CD4-positive, alpha-beta memory T cell (primary cell): ENCODE data around the gene GARIN1A. TPM values are rescaled to one million over a fixed set of nuclear protein-coding genes. Genes with fewer than 3 reads are reported as not detected.

Experiments
- CTCF ChIA-PET: fragments of 350-600 bp; sonication (Branson Sonifier 250); formaldehyde crosslinking; loops from one replicate; lab custom pipeline; 2021; ENCODE audit warnings: inconsistent platforms; ENCODE audit not compliant: partially characterized antibody; lab: Charles Lee
- POLR2A ChIA-PET: fragments of 350-600 bp; sonication (Branson Sonifier 250); formaldehyde crosslinking; loops from one replicate; lab custom pipeline; 2021; ENCODE audit not compliant: partially characterized antibody; lab: Charles Lee
- DNase-seq, 5 donors: peaks; one replicate each; pipeline versions ENCODE4 v3.0.0 to v3.0.0-alpha.2; 2020 to 2022; ENCODE audit warnings: mixed read lengths in 1 of 5
- H3K27ac ChIP-seq: one replicate; pipeline ENCODE4 v1.7.0; 2013; ENCODE audit warnings: low read depth, low read length
- H3K27me3 ChIP-seq: 2 replicates; pipeline ENCODE4 v1.7.0; 2013; ENCODE audit warnings: mild to moderate bottlenecking, low read length, moderate library complexity; ENCODE audit not compliant: insufficient read depth
- H3K36me3 ChIP-seq: 2 replicates; pipeline ENCODE4 v1.7.0; 2013; ENCODE audit warnings: mild to moderate bottlenecking, low read length, moderate library complexity; ENCODE audit not compliant: insufficient read depth
- H3K4me1 ChIP-seq: 2 replicates; pipeline ENCODE4 v1.7.0; 2013; ENCODE audit warnings: mild to moderate bottlenecking, low read length, moderate library complexity; ENCODE audit not compliant: insufficient read depth
- H3K4me3 ChIP-seq, 2 donors: one replicate each; pipeline ENCODE4 v1.7.0; 2013; ENCODE audit warnings: low read length in 2 of 2, mild to moderate bottlenecking in 1 of 2
- H3K9me3 ChIP-seq, 2 donors: one replicate each; pipeline ENCODE4 v1.7.0; 2013; ENCODE audit warnings: low read length in 2 of 2, control low read depth in 1 of 2; ENCODE audit not compliant: control insufficient read depth in 1 of 2
- H3K27ac Mint-ChIP-seq, 7 donors: one replicate each; pipeline ENCODE4 v1.8.0; 2020 to 2021; ENCODE audit warnings: mixed read lengths in 7 of 7, mild to moderate bottlenecking in 6 of 7, inconsistent platforms in 3 of 7, moderate library complexity in 3 of 7
- H3K27me3 Mint-ChIP-seq, 2 donors: one replicate each; pipeline ENCODE4 v1.8.0; 2020 to 2021; ENCODE audit warnings: mixed read lengths in 2 of 2
- H3K36me3 Mint-ChIP-seq, 2 donors: one replicate each; pipeline ENCODE4 v1.8.0; 2020 to 2021; ENCODE audit warnings: mixed read lengths in 2 of 2, inconsistent platforms in 1 of 2, mild to moderate bottlenecking in 1 of 2
- H3K4me1 Mint-ChIP-seq, 4 donors: one replicate each; pipeline ENCODE4 v1.8.0; 2020 to 2021; ENCODE audit warnings: mixed read lengths in 4 of 4, mild to moderate bottlenecking in 1 of 4
- H3K4me3 Mint-ChIP-seq, 8 donors: one replicate each; pipeline ENCODE4 v1.8.0; 2020 to 2021; ENCODE audit warnings: mixed read lengths in 8 of 8, mild to moderate bottlenecking in 7 of 8, moderate library complexity in 6 of 8, inconsistent platforms in 3 of 8
- H3K9me3 Mint-ChIP-seq, 8 donors: one replicate each; pipeline ENCODE4 v1.8.0; 2020 to 2021; ENCODE audit warnings: mixed read lengths in 8 of 8, mild to moderate bottlenecking in 5 of 8, inconsistent platforms in 3 of 8, moderate library complexity in 1 of 8
- intact Hi-C: fragments of 100-400 bp; cut with micrococcal nuclease; formaldehyde crosslinking; loops from one replicate; pipeline ENCODE4 v1.15.1; 2023
- polyA plus RNA-seq, 2 donors: library from polyadenylated mRNA; unstranded; fragments of 300-500 nt; fragmentation: Illumina TruSeq; gene quantifications; one replicate each; pipeline ENCODE4 v1.2.3, GENCODE V29; 2021
- total RNA-seq, 2 experiments: library from RNA; stranded (reverse); gene quantifications; one replicate each; pipeline ENCODE4 v1.2.3, GENCODE V29; 2021

Gene GARIN1A
- total and polyA plus RNA-seq, 4 experiments from 2014 or later: 0.06 to 3.4 (median 1.6) TPM; not detected in 1

DNA sequence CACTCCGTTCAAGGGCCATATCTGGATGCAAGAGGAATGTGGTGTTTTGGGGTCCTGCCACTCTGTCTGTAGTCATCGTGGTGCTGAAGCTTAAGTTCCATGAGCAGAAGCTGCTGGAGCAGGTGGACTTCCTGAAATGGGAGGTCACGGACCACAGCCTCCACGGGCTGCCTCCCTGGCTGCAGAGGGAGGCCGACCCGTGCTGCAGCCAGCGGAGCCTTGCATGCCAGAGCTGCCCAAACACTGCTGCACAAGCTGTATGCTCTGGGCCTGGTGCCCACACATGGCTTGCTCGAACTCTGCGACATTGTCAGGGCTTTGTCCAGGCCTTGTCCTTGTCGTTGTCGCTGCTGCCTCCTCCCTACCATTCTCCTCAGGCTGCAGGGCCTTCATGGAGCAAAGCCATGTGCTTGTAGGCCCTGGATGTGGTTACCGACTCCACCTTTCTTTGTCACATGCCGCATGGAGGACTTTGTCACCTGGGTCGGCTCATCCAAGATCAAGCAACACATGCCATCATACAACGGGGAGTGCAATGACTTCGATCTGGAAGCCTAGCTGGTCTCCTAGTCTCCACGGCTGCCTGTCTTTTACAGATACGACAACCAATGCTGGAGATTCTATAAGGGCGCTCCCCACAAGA lies 21.4 kb downstream of the GARIN1A start:
- Histone ChIP-seq H3K9me3 (no peaks in the 10 kb centered on the region), H3K36me3 (no peaks in the 10 kb centered on the region), H3K27me3 (peaks cover 19% of the 10 kb centered on the region), H3K27ac (no peak overlapping the region), H3K4me1 (peaks cover 5% of the 10 kb centered on the region), H3K4me3 (no peak overlapping the region)
- ChIA-PET POLR2A (no interaction called here), CTCF (no interaction called here)
- Mint-ChIP-seq H3K9me3 (peaks cover 0 to 2% (median 0%) of the 10 kb centered on the region in 8 donors), H3K36me3 (peaks cover 0 to 2% of the 10 kb centered on the region in 2 donors), H3K27ac (no peak overlapping the region), H3K27me3 (peaks cover 23 to 39% of the 10 kb centered on the region in 2 donors), H3K4me3 (no peak overlapping the region), H3K4me1 (peaks cover 5 to 11% (median 9%) of the 10 kb centered on the region in 4 donors)
- DNase-seq: no peak
- intact Hi-C loops: no loop called here

DNA sequence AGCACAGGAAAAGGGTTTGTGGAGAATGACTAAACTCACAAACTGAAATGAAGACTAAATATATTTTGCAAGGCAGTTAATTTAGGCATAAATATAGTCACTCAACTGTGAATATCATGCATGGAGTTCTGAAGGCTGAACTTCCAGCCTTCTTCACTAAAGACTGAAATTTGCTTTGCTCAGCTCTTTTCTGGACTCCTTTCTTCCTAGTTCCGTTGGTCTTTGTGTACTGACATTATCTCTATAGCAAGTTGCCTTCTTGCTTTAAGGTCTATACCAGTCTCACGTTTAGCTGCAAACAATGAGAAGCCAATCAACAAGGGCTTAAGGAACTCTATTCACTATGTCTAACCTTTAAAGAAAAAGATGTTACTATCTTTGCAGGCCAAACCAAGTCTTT lies 22.6 kb downstream of the GARIN1A start:
- Histone ChIP-seq H3K4me1 (peaks cover 5% of the 10 kb centered on the region), H3K9me3 (no peaks in the 10 kb centered on the region), H3K27me3 (peaks cover 23% of the 10 kb centered on the region), H3K4me3 (no peak overlapping the region), H3K36me3 (no peaks in the 10 kb centered on the region), H3K27ac (no peak overlapping the region)
- ChIA-PET CTCF (no interaction called here), POLR2A (no interaction called here)
- Mint-ChIP-seq H3K4me1 (peaks cover 5 to 11% (median 9%) of the 10 kb centered on the region in 4 donors), H3K4me3 (no peak overlapping the region), H3K27me3 (peaks cover 28 to 49% of the 10 kb centered on the region in 2 donors), H3K9me3 (peaks cover 0 to 2% (median 0%) of the 10 kb centered on the region in 8 donors), H3K36me3 (peaks cover 0 to 2% of the 10 kb centered on the region in 2 donors), H3K27ac (no peak overlapping the region)
- no peak for DNase-seq
- intact Hi-C loops: no loop called here

DNA sequence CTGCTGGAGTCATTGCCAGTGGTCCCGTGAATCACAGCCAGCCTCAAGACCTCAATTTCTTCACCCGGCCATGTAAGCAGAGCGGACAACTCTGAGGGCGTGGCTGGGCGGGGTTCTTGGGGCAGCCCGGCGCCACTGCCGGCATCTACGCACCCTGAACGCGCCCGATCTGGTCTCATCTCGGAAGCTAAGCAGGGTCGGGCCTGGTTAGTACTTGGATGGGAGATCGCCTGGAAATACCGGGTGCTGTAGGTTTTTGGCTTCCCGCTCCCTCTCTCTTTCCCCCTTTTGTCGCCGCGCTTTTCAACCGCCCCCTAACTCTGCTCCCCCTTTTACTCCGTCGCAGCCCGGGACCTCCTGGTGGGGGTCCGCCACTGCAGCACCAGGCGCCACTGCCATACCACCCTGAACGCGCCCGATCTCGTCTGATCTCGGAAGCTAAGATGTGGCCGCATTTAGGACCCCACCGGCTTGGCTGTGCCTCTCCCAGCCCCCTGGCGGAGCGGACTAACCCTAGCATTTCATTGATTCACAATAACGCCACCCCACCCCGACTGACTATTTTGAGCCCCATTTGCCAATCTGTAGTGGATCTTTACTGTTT lies 25.3 kb downstream of the GARIN1A start:
- Mint-ChIP-seq H3K27me3 (peaks cover 28 to 56% of the 10 kb centered on the region in 2 donors), H3K36me3 (peaks cover 0 to 2% of the 10 kb centered on the region in 2 donors), H3K27ac (no peak overlapping the region), H3K9me3 (peaks cover 0 to 2% (median 0%) of the 10 kb centered on the region in 8 donors), H3K4me1 (peaks cover 5 to 11% (median 9%) of the 10 kb centered on the region in 4 donors), H3K4me3 (peak overlapping the region; percentile 5 to 77 (median 69))
- no peak overlapping the region for H3K4me3 ChIP-seq
- no peaks in the 10 kb centered on the region for H3K9me3 ChIP-seq
- POLR2A ChIA-PET: no interaction called here
- no peak overlapping the region for H3K27ac ChIP-seq
- DNase-seq: peak; percentile 17 to 51 (median 37)
- CTCF ChIA-PET: no interaction called here
- H3K36me3 ChIP-seq: no peaks in the 10 kb centered on the region
- peaks cover 30% of the 10 kb centered on the region for H3K27me3 ChIP-seq
- intact Hi-C loops: no loop called here
- peaks cover 5% of the 10 kb centered on the region for H3K4me1 ChIP-seq

DNA sequence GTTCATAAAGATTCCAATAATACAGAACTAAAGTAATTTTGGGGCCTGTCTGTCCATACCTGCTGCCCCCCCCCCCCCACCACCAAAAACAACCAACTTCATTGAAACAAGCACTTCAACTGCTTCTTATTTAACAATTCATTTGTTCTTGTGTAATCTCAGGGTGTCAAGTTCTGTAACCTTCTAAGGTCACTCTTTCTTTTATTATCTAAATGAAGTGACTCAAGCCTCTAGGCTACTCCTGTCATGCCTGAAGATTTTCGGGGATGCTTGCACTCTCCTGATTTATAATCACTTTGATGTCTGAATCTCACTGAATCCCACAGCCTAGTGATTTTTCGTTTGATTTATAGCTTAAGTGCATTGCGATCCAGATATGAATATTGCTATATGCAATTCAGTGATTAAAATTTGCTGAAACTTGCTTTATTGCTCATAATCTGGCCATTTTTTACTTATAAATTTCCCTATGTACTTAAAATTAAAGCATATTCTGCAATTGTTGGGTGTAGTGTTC lies 27.2 kb downstream of the GARIN1A start:
- no peak for DNase-seq
- H3K27ac Mint-ChIP-seq: no peak overlapping the region
- H3K4me1 ChIP-seq: peaks cover 5% of the 10 kb centered on the region
- POLR2A ChIA-PET: no interaction called here
- H3K4me1 Mint-ChIP-seq: peaks cover 7 to 11% (median 10%) of the 10 kb centered on the region in 4 donors
- intact Hi-C loops: no loop called here
- H3K36me3 ChIP-seq: no peaks in the 10 kb centered on the region
- H3K27me3 Mint-ChIP-seq: peaks cover 28 to 49% of the 10 kb centered on the region in 2 donors
- H3K27ac ChIP-seq: no peak overlapping the region
- H3K4me3 ChIP-seq: no peak overlapping the region
- H3K4me3 Mint-ChIP-seq: no peak overlapping the region
- H3K9me3 Mint-ChIP-seq: peaks cover 0 to 2% (median 0%) of the 10 kb centered on the region in 8 donors
- H3K9me3 ChIP-seq: no peaks in the 10 kb centered on the region
- H3K27me3 ChIP-seq: peaks cover 30% of the 10 kb centered on the region
- CTCF ChIA-PET: interaction anchor here (1.1 kb wide), 2 partner anchors 12 to 22 kb away, joined by 3 read pairs; no protein-coding TSS in a partner anchor
- H3K36me3 Mint-ChIP-seq: peaks cover 0 to 2% of the 10 kb centered on the region in 2 donors

DNA sequence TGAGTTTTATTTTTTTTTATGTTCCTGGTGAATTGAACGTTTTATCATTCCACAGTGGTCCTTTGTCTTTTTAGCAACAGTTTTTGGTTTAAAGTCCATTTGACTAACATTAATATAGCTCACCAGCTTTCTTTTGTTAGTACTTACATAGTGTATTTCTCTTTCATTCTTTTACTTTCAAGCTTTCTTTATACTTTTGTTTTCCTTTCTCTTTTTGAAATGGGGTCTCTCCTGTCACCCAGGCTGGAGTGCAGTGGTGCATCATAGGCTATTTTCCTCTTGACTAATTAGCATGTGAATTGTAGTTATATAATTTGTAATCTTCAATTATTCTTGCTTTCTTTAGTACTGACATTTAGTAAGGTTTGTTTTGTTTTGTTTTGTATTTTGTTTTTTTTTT lies 27.8 kb downstream of the GARIN1A start:
- peaks cover 5% of the 10 kb centered on the region for H3K4me1 ChIP-seq
- H3K27me3 Mint-ChIP-seq: peaks cover 28 to 48% of the 10 kb centered on the region in 2 donors
- no peak overlapping the region for H3K27ac Mint-ChIP-seq
- DNase-seq: no peak
- no peak overlapping the region for H3K4me3 Mint-ChIP-seq
- H3K36me3 ChIP-seq: no peaks in the 10 kb centered on the region
- H3K27ac ChIP-seq: no peak overlapping the region
- peaks cover 7 to 11% (median 10%) of the 10 kb centered on the region in 4 donors for H3K4me1 Mint-ChIP-seq
- H3K9me3 ChIP-seq: no peaks in the 10 kb centered on the region
- POLR2A ChIA-PET: no interaction called here
- intact Hi-C loops: no loop called here
- H3K9me3 Mint-ChIP-seq: peaks cover 0 to 2% (median 0%) of the 10 kb centered on the region in 8 donors
- CTCF ChIA-PET: interaction anchor here (1.1 kb wide), 2 partner anchors 11 to 22 kb away, joined by 3 read pairs; no protein-coding TSS in a partner anchor
- H3K4me3 ChIP-seq: no peak overlapping the region
- H3K27me3 ChIP-seq: peaks cover 30% of the 10 kb centered on the region
- H3K36me3 Mint-ChIP-seq: peaks cover 0 to 2% of the 10 kb centered on the region in 2 donors

DNA sequence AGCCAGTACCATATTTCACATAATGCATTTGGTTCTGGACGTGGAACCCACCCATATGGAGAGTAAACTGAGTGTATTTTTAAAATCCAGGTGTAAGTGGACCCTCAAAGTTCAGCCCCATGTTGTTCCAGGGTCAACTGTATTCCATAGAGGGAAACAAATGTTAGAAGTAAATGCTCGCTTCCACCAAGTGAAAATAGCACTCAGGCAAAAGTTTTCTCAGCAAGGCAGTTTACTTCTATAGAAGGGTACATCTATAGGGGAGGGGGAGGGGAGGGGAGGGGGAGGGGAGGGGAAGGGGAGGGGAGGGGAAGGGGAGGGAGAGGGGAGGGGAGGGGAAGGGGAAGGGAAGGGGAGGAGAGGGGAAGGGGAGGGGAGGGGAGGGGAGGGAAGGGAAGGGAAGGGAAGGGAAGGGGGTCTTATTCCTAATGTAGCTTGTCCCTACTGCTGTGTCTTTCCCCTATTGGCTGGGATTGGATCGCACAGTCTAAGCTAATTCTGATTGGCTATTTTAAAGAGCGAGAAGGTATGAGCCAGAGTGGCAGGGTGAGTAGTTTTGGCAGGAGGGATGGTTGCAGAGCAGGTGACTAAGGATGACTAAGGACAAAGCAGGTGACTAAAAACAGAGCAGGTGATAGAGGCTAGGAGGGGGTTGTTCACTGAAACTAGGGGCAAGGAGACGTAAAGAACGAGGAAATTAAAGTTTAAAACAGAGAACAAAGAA lies 29.1 kb downstream of the GARIN1A start:
- Histone ChIP-seq H3K36me3 (no peaks in the 10 kb centered on the region), H3K27ac (no peak overlapping the region), H3K9me3 (no peaks in the 10 kb centered on the region), H3K4me3 (no peak overlapping the region), H3K27me3 (peaks cover 26% of the 10 kb centered on the region), H3K4me1 (peaks cover 5% of the 10 kb centered on the region)
- peaks cover 0 to 2% of the 10 kb centered on the region in 2 donors for H3K36me3 Mint-ChIP-seq
- H3K9me3 Mint-ChIP-seq: peaks cover 0 to 2% (median 0%) of the 10 kb centered on the region in 8 donors
- H3K4me3 Mint-ChIP-seq: no peak overlapping the region
- no peak overlapping the region for H3K27ac Mint-ChIP-seq
- peaks cover 7 to 11% (median 10%) of the 10 kb centered on the region in 4 donors for H3K4me1 Mint-ChIP-seq
- ChIA-PET POLR2A (no interaction called here), CTCF (no interaction called here)
- peaks cover 26 to 42% of the 10 kb centered on the region in 2 donors for H3K27me3 Mint-ChIP-seq
- intact Hi-C loops: no loop called here
- no peak for DNase-seq
